CD4-positive, alpha-beta T cell treated with Interleukin-4 for 1 hour (primary cell): ENCODE results near the gene LTA.
"Not testable (repeated sequence)": the region's sequence is repeated elsewhere in the genome, so short reads cannot be mapped to it uniquely, and the experiment has no call there.

Experiments used
- DNase-seq, 2 donors: peaks; one replicate each; pipeline ENCODE4 v3.0.0-alpha.2; 2020 to 2022

LTA gene

GRCh38 chr6:31588871-31589650 lies 17.0 kb downstream of the LTA start:
- no peak for DNase-seq

DNA sequence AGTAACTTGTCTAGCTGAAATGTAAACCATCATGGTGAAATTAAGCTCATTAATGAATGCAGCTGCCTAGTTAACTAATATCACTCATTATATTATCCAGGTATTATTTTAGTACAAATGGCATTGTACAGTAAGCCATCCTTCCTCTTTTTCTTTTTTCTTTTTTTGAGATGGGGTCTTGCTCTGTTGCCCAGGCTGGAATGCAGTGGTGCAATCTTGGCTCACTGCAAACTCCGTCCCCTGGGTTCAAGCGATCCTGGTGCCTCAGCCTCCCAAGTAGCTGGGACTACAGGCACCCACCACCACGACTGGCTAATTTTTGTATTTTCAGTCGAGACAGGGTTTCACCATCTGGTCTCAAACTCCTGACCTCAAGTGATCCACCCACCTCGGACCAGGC lies 18.6 kb downstream of the LTA start:
- not testable (repeated sequence) for DNase-seq

DNA sequence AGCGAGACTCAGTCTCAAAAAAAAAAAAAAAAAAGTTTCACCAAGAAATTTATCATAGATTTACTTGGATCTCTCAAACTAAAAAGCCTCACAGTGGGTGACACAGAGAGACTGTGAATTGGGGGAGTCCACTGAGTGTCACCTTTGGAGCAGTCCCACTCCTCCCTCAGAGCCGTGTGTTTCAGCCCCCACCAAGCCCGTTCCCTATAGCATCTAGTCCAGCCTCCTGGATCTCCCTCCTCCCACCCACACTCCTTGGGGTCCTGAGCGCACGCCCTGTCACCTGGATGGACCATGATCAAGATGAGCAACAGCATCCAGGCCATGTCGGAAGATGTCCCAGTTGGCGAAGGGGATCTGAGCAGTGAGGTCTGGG lies 20.3 kb downstream of the LTA start:
- DNase-seq, result no peak

GRCh38 chr6:31597006-31597405 lies 24.9 kb downstream of the LTA start:
- DNase-seq, result peak; percentile 66 to 87

DNA sequence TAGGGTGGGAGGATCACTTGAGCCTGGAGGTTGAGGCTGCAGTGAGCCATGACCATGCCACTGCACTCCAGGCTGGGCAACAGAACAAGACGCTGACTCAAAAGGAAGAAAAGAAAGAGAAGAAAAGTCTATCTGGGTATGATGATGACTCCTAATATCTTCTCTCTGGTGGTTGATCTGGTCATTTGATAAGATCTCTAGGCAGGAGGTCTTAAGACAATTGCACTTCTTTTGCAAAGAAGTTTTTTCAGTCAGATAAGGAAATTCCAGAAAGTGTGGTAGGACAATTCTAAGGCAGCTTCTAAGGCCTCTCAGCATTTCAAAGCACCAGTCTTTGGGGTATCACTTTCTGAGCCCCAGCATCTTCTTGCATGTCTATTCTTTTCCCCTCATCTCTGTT lies 35.2 kb downstream of the LTA start:
- no peak for DNase-seq

DNA sequence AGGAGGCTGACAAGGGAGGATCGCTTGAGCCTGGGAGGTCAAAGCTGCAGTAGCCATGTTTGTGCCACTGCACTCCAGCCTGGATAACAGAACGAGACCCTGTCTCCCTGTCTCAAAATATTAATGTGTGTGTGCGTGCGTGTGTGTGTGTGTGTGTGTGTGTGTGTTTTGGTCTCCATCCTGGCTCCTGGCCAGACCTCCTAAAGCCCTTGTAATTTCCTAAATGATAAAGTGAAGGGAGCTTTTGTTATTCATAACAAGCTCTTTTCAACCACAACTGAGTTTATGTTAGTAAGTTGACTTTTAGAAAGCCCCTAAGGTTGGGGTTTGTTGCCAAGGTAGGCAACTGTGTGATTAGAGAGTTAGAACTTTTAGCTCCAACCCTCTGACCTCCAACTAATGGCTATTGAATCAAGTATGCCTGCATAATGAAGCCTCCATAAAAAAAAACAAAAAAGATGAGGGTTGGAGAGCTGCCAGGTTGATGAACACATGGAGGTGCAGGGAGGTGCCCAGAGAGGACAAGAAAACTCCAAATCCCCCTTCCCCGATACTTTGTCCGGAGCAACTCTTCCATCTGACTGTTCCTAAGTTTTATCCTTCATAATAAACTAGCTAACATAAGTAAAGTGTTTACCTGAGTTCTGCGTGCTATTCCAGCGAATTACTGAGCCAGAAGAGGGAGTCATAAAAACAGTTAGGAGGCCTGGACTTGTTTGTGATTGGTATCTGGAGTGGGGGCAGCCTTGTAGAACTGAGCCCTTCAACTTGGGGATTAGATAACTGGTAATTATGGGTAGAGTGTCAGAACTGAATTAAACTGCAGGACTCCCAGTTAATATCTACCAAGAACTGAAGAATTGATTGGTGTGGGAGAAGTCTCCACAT lies 37.7 kb downstream of the LTA start:
- no peak for DNase-seq

DNA sequence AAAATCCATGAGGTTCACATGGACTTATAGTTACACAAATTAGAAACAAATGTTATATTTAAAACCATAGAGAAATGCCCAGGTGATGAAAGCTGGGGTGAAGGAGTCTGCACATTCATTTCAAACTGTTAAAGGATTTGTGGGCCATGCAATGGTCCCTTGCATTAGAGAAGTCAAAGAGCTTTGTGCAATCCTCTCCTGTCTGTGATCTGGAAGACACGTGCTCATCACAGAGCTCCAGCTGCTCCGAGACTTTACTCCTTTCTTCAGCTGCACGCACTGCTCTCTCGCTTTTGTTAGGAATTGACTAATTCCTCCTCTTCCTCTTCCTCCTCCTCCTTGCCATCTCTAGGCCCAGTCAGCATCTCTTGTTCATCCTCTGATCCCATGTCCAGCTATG lies 38.9 kb downstream of the LTA start:
- DNase-seq, result no peak

- DNase-seq, result peak in 1 of 2 donors; percentile 34
Measured at GRCh38 chr6:31614075-31614619, 42.1 kb downstream of the LTA start.

DNA sequence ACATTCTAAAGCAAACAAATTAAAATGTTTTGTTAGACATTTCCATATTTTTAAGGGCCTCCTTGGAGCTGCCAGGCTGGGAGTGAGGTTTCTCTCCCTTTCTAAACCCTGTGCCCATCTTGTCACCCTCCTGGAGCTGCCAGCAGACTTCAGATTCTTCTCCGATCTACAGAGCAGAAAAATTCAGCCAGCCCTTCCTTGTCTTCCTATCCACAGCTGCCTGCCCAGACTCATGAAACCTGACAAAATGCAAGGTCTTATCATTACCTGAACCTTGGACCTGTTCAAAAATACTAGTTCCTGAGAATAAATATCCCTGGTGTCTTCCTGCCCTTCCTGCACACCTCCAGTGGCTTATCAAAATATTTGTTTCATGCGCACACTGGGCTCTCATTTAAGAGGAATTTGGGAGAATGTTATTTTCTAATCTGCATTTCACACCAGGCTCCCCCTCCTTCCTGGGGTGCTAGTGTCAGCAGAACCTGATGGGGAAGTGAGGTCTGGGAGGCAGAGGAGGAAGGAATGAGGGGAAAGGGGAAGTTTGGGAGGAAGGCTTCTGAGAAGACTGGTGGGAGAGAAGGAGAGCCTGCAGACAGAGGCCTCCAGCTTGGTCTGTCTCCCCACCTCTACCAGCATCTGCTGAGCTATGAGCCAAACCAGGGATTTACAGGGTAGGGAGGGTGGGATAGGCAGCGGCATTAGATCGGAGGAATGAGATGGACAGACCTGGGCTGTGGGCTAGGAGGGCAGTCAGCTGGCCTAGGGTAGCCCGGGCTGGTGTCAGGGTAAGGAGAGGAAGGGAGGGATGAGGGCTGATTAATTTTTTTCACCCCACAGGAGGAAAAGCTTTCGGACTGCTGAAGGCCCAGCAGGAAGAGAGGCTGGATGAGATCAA lies 42.8 kb downstream of the LTA start, which contains the start of gene AIF1:
Gene AIF1 (plus strand): TSS at position 551 of the 895 bp plus-strand sequence. CDS start 96 bp downstream, at position 647.
- DNase-seq, result peak in 1 of 2 donors; percentile 30

GRCh38 chr6:31615748-31616147 lies 43.7 kb downstream of the LTA start:
- peak in 1 of 2 donors; percentile 25 for DNase-seq

- no peak for DNase-seq
Measured at GRCh38 chr6:31617010-31617409, 44.9 kb downstream of the LTA start.

GRCh38 chr6:31619805-31620585 lies 47.9 kb downstream of the LTA start:
- DNase-seq, result peak; percentile 98 to 99

DNA sequence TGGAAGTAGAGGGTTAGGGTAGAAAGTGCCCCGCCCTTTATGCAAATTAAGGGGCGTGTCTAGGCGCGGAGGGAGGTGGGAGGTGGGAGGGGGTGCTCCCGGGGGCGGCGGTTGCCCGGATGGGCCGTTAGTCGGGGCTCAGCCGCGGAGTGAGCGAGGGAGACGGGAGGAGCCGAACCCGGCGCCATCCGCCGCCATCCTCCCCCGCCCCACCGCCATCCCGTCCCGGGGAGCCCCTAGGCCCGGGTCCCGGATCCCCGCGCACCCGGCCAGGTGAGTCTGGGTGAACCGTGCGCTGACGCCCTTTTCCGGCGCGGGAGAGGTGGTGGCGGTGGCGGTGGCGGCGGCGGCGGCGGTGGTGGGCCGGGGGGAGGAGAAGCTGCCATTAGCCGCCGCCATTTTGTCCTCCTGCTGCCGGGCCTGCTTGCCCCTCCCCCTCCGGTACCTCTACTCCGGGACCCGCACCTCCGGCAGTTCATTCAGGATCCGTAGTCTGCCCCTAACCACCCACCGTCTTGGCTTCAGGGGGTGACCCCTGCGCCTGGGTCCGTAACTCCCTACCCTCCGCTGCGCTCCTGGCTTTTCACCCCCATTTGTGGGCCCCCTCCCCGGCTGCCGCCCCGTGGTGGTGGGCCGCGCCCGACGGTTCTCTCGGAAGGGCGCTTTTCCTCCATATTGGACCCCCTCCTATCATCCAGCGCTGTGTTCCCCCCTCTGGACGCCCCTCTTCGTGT lies 48.7 kb downstream of the LTA start, which contains the start of gene PRRC2A:
Gene PRRC2A (plus strand): TSS at position 130 of the 734 bp plus-strand sequence. CDS start 2,075 bp downstream, outside the sequence.
- no peak for DNase-seq

DNA sequence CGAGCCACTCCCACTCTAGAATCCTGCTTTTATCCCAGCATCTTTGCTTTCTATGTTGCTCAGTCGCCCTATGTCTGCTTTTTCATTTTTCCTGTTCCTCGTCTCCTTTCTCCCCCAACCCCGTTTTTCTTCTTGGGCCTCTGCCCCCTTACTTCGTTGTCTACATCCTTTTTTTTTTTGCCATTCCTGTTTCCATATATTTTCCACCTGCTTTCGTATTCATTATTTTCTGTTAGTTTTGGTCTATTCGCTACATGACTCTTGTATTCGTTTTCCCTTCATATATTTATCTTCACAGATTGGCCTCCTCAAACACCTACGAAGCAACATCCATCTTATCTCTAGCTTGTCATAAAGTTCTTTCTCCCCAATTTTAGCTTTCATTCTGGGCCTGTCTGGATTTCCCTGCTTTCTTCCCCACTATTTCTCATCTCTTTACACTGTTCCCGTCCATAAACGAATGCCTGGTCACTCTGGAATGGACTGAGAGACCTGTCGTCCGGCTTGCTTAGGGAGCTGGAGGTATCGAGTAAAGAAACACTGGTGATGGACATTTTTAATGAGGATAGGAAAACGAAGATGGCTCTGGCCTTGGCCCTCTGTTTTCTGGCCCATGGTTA lies 49.3 kb downstream of the LTA start:
- DNase-seq, result no peak

- DNase-seq, result no peak
Measured at GRCh38 chr6:31621991-31622390, 49.9 kb downstream of the LTA start.

DNA sequence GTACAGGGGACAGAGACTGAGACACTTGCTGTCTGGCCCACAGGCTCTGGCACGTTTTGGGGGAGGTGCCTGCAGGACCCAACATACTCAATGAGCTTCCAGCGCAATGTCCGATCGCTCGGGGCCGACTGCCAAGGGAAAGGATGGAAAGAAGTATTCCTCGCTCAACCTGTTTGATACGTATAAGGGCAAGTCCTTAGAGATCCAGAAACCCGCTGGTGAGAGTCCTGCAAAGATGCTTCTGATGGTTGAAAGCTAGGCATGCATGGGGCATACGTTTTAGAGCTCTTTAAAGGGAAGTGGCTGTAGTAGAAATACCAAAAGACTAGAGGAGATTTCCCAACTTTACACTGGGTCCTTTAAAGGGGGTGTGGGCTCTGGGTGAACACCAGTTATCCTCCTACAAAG lies 50.6 kb downstream of the LTA start:
- no peak for DNase-seq
